ENCODE data around the gene TUBGCP6.

The TUBGCP6 gene

GRCh38 chr22:50175921-50176849 lies 68.6 kb downstream of the TUBGCP6 start:
- DNase-seq: no peak
- TF ChIP-seq POLR2A (IDR thresholded peaks at IDR 0.05; ENCODE audit: low read length): no peak
- TF ChIP-seq GATA1 (IDR thresholded peaks at IDR 0.05; ENCODE audit: low read depth, low read length): no peak

GRCh38 chr22:50175191-50175461 lies 69.7 kb downstream of the TUBGCP6 start:
- no peak for DNase-seq
- TF ChIP-seq GATA1 (IDR thresholded peaks at IDR 0.05; ENCODE audit: low read depth, low read length): no peak
- no peak for TF ChIP-seq POLR2A (IDR thresholded peaks at IDR 0.05; ENCODE audit: low read length)

DNA sequence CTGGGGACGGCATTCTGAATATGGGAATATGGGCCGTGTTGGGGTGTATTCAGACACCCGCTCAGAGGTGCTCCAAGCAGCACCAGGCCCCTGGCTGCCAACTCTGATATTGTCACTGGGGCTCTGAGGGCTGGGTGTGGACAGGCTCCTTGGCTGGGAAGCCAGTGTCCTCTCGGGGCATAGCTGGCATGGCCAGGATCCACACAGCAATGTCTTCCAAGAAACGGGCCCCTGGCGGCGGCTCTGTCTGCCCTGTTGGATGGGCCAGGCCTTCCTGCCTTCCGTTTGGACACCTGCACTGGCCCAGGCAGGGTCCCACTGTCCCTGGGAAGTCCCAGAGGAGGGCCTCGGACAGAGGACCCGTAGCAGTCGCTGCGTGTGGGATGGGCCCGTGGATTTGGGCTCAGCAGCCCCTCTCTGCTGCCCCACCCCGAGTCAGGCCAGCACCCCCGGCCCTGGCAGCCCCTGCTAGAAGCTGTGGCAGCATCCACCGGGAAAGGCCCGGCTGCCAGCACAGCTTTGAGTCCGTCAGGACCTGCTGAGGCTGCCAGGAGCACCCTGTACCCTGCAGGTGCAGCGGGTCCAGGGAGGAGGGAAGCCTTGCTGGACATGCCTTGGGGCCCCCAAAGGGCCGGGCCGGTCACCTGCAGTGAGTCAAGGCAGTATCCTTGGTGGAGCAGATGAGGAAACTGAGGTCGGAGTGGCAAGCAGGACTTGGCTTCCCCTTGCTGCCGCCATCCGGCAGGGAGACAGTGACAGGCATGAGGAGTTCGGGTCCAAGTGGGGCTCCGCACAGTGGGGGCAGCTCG lies 70.2 kb downstream of the TUBGCP6 start:
- TF ChIP-seq POLR2A (IDR thresholded peaks at IDR 0.05; ENCODE audit: low read length) (no peak), GATA1 (IDR thresholded peaks at IDR 0.05; ENCODE audit: low read depth, low read length) (no peak)

DNA sequence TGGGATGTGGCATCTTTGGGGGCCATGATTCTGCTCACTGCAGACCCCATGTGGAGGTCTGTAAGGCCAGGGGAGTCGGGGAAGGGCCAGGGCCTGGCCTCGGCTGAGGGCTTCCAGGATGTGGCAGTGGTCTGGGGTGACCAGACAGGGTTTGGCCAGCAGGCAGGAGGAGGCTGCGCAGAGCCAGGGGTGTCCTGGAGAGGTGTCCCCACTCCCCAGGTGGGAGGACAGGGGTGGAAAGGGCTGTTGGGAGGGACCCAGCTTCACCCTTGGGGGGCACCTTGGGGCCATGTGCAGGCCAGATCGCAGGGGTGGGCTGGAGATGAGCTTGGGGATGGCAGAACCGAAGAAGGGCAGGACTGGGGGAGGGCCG lies 70.9 kb downstream of the TUBGCP6 start:
- TF ChIP-seq POLR2A (IDR thresholded peaks at IDR 0.05; ENCODE audit: low read length) (no peak), GATA1 (IDR thresholded peaks at IDR 0.05; ENCODE audit: low read depth, low read length) (no peak)
- no peak for DNase-seq

More for the DNA sequence above, 70.2 kb downstream of the TUBGCP6 start:
- DNase-seq: no peak

DNA sequence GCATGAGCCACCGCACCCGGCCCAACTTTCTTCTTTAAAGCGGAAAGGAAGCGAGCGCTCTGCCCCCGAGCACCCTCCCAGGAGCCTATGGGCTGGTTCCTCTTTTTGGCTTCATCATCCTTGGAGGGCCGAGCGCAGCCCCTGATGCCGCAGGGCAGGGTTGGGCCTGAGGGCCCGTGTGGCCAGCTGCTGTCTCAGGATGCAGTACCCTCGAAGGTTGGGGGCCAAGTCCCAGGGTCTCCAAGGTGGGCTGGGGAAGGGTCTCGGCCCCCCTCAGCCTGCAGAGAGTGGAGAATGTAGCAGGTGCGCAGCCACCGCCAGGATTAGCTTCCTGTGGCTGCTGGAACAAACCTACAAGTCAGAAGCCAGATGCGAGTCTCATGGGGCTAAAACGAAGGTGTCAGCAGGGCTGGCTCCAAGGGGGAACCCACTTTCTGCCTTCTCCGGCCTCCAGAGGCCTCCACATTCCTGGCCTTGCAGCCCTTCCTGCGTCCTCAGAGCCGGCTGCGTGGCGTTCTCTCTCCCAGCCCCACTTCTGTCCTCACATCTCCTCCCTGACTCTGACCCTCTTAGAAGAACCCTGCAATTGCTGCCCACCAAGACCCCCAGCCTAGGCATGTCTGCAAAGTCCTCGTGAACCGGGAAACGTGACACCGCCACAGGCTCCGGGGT lies 71.4 kb downstream of the TUBGCP6 start:
- TF ChIP-seq GATA1 (IDR thresholded peaks at IDR 0.05; ENCODE audit: low read depth, low read length) (no peak), POLR2A (IDR thresholded peaks at IDR 0.05; ENCODE audit: low read length) (no peak)
- no peak for DNase-seq

DNA sequence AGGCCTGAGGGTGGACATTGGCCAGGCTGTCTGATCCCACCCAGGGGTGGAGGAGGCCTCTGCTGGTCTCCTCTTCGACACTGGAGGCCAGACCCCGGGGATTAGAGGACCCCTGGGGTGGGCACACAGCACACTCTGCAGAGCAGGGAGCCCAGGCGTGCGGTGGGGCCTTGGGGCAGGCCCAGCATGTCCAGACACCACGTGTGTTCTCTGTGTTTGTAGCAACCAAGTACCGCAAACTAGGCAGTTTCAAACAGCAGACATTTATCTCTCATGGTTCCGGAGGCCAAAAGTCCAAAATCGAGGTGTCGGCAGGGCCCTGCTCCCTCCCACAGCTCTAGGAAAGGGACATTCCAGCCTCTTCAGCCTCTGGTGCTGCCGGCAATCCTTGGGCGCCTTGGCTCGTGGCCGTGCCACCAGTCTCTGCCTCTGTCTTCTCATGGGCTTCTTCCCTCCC lies 72.8 kb downstream of the TUBGCP6 start:
- no peak for DNase-seq
- no peak for TF ChIP-seq GATA1 (IDR thresholded peaks at IDR 0.05; ENCODE audit: low read depth, low read length)
- TF ChIP-seq POLR2A (IDR thresholded peaks at IDR 0.05; ENCODE audit: low read length): no peak

GRCh38 chr22:50171319-50171964 lies 73.4 kb downstream of the TUBGCP6 start:
- TF ChIP-seq GATA1 (IDR thresholded peaks at IDR 0.05; ENCODE audit: low read depth, low read length) (no peak), POLR2A (IDR thresholded peaks at IDR 0.05; ENCODE audit: low read length) (no peak)
- DNase-seq: no peak

DNA sequence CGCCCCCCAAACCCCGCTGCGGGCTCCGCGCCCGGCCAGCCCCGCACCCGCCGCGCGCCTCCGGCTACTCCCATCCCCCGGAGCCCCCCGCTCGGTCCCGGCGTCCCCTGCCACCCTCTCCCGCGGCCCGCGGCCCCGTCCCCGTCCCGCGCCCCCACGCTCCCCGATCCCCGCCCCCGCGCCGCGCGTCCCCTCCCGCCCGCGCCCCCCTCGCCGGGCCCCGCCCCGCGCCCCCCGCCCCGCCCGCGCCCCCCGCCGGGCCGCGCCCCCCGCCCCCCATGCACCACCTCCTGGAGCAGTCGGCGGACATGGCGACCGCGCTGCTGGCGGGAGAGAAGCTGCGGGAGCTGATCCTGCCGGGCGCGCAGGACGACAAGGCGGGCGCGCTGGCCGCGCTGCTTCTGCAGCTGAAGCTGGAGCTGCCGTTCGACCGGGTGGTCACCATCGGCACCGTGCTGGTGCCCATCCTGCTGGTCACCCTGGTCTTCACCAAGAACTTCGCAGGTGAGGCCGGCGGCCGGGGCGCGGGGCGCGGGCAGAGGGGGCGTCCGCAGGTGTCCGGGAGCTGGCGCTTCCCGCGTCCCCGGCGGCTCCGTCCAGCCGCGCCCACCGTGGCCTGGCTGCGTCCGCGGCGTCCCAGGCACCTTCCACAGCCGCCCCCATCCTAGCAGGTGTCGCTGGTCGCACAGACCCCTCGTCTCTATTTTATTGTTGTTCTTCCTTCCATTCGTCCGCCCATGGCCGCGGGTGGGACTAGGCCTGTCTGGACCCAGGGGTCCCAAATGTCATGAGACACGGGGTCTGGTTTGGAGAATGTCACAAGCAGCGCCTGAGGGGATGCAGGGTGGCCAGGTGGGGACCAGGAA lies 74.1 kb downstream of the TUBGCP6 start, which contains the start of gene PANX2:
TSS of gene PANX2 (plus strand) at position 279 of the 866 bp plus-strand sequence. CDS start at position 279, 0 bp downstream.
- DNase-seq: peak in 1 of 2 experiments; percentile 31
- no peak for TF ChIP-seq GATA1 (IDR thresholded peaks at IDR 0.05; ENCODE audit: low read depth, low read length)
- TF ChIP-seq POLR2A (IDR thresholded peaks at IDR 0.05; ENCODE audit: low read length): no peak

GRCh38 chr22:50169774-50170341 lies 75.0 kb downstream of the TUBGCP6 start:
- TF ChIP-seq POLR2A (IDR thresholded peaks at IDR 0.05; ENCODE audit: low read length): no peak
- DNase-seq: peak; percentile 63 to 83

DNA sequence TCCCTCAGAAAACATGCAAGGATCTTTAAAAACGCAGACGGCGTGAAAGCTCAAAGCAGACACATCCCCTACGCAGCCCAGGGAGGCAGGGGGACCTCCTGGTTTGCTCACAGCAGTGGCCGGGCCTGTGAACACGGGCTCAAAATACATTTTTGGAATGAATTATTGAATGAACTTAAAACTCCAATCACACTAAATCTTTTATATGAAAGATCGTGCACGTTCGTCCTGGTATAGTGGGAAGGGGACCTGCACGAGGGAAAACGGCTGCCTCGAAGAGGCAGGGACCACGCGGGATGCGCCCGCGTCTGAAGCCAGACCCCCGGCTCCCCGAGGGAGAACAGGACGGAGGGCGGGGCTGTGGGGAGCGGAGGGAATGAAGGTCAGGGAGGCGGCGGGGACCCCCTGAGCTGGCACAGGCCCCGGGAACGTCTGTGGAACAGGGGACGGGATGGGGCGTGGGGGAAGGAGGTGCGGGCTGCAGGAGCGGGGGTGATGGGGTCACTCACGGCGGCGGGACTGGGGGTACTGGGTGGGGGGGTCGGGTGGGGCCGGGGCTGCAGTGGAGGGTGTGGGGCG lies 75.6 kb downstream of the TUBGCP6 start:
- no peak for DNase-seq

DNA sequence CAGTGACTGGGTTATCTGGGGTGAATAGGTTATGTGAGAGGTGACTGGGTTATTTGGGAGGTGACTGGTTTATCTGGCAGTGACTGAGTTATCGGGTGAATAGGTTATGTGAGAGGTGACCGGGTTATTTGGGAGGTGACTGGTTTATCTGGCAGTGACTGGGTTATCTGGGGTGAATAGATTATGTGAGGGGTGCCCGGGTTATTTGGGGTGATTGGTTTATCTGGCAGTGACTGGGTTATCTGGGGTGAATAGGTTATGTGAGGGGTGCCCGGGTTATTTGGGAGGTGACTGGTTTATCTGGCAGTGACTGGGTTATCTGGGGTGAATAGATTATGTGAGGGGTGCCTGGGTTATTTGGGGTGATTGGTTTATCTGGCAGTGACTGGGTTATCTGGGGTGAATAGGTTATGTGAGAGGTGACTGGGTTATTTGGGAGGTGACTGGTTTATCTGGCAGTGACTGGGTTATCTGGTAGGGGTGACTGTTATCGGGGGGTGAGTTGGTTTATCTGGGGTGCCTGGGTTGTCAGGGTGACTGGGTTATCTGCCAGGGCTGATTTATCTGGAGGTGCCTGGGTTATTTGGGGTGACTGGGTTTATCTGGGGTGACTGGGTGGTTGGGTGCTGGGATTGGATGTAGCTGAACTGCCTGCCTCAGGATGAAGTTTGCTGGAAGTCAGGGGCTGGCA lies 76.2 kb downstream of the TUBGCP6 start:
- peak; percentile 60 to 78 for DNase-seq

More for the DNA sequence above, 75.6 kb downstream of the TUBGCP6 start:
- TF ChIP-seq GATA1 (IDR thresholded peaks at IDR 0.05; ENCODE audit: low read depth, low read length) (no peak), POLR2A (IDR thresholded peaks at IDR 0.05; ENCODE audit: low read length) (no peak)
